ENCODE results near the gene RPLP2. TPM values are rescaled to one million over a fixed set of nuclear protein-coding genes. Genes with fewer than 3 reads are reported as not detected.

RPLP2 gene
- total RNA-seq, 1 donor from 2014 or later = 211 TPM

GRCh38 chr11:788953-789940 lies 20.5 kb upstream of the RPLP2 start:
- no peak for TF ChIP-seq CTCF (IDR thresholded peaks at IDR 0.05; ENCODE audit: insufficient read depth, low read length, severe bottlenecking)
- DNase-seq (ENCODE audit: low read depth) (no peak), FAIRE-seq (no peak)
- Histone ChIP-seq H3K4me3 (ENCODE audit: low read depth, low read length) (no peak overlapping the region), H3K36me3 (ENCODE audit: control insufficient read depth, insufficient read depth, low read length) (peaks cover 5% of the 10 kb centered on the region), H3K27me3 (ENCODE audit: control insufficient read depth, insufficient read depth, low read length) (peaks cover 3% of the 10 kb centered on the region)

- no peak within 1 kb of the TSS for H3K4me3 ChIP-seq (ENCODE audit: low read depth, low read length)
- no peak for TF ChIP-seq CTCF (IDR thresholded peaks at IDR 0.05; ENCODE audit: insufficient read depth, low read length, severe bottlenecking)
- peaks cover 3% of the 10 kb centered on the region for H3K27me3 ChIP-seq (ENCODE audit: control insufficient read depth, insufficient read depth, low read length)
- DNase-seq (ENCODE audit: low read depth) (no peak), FAIRE-seq (no peak)
- H3K36me3 ChIP-seq (ENCODE audit: control insufficient read depth, insufficient read depth, low read length) = peaks cover 10% of the 10 kb centered on the region
Measured at GRCh38 chr11:789943-790342, 19.8 kb upstream of the RPLP2 start, which contains the start of gene CEND1. CEND1 (minus strand) TSS chr11:790090; CDS start chr11:788576, 1,514 bp downstream.

- TF ChIP-seq CTCF (IDR thresholded peaks at IDR 0.05; ENCODE audit: insufficient read depth, low read length, severe bottlenecking) = no peak
- Histone ChIP-seq H3K36me3 (ENCODE audit: control insufficient read depth, insufficient read depth, low read length) (peaks cover 10% of the 10 kb centered on the region), H3K27me3 (ENCODE audit: control insufficient read depth, insufficient read depth, low read length) (peaks cover 3% of the 10 kb centered on the region), H3K4me3 (ENCODE audit: low read depth, low read length) (no peak overlapping the region)
- FAIRE-seq = no peak
- no peak for DNase-seq (ENCODE audit: low read depth)
Measured at GRCh38 chr11:790721-791564, 18.8 kb upstream of the RPLP2 start.

- FAIRE-seq = no peak
- no peak for TF ChIP-seq CTCF (IDR thresholded peaks at IDR 0.05; ENCODE audit: insufficient read depth, low read length, severe bottlenecking)
- peaks cover 10% of the 10 kb centered on the region for H3K36me3 ChIP-seq (ENCODE audit: control insufficient read depth, insufficient read depth, low read length)
Measured at GRCh38 chr11:791658-792534, 17.9 kb upstream of the RPLP2 start.

GRCh38 chr11:792535-792821 lies 17.3 kb upstream of the RPLP2 start:
- FAIRE-seq = no peak
- no peak for DNase-seq (ENCODE audit: low read depth)
- no peak overlapping the region for H3K4me3 ChIP-seq (ENCODE audit: low read depth, low read length)
- TF ChIP-seq CTCF (IDR thresholded peaks at IDR 0.05; ENCODE audit: insufficient read depth, low read length, severe bottlenecking) = no peak
- peaks cover 3% of the 10 kb centered on the region for H3K27me3 ChIP-seq (ENCODE audit: control insufficient read depth, insufficient read depth, low read length)
- peaks cover 10% of the 10 kb centered on the region for H3K36me3 ChIP-seq (ENCODE audit: control insufficient read depth, insufficient read depth, low read length)

More at GRCh38 chr11:791658-792534, 17.9 kb upstream of the RPLP2 start:
- no peak for DNase-seq (ENCODE audit: low read depth)
- Histone ChIP-seq H3K4me3 (ENCODE audit: low read depth, low read length) (no peak overlapping the region), H3K27me3 (ENCODE audit: control insufficient read depth, insufficient read depth, low read length) (peaks cover 3% of the 10 kb centered on the region)

Data from bronchial epithelial cell (primary cell).